ENCODE measurements around the gene TPPP2.
"Not testable (repeated sequence)": the region's sequence is repeated elsewhere in the genome, so short reads cannot be mapped to it uniquely, and the experiment has no call there.

TPPP2 gene

DNA sequence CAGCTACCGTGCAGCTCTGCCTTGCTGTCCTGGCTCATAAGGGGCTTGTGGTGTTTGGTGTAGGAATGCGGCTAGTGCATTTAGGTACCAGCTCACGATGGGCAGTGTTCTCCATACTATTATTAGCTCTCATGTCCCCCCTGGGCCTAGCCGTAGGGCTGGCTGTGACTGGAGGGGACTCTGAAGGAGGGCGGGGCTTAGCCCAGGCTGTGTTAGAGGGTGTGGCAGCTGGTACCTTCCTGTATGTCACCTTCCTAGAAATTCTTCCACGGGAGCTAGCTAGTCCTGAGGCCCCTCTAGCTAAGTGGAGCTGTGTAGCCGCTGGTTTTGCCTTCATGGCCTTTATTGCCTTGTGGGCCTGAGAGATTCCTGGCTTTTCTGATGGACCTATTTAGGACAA, 28.8 kb upstream of the TPPP2 start:
- Histone ChIP-seq H3K79me2 (no peaks in the 10 kb centered on the region), H3K27ac (peak overlapping the region; percentile 8), H3K4me1 (peaks cover 48% of the 10 kb centered on the region), H3K9ac (no peak overlapping the region), H3K4me2 (ENCODE audit: low read length) (no peak overlapping the region), H3K4me3 (ENCODE audit: low read depth, low read length) (no peak overlapping the region), H3K36me3 (ENCODE audit: control insufficient read depth, insufficient read depth, low read length) (no peaks in the 10 kb centered on the region), H3K9me3 (ENCODE audit: control insufficient read depth, low read length) (no peaks in the 10 kb centered on the region), H2AFZ (no peak overlapping the region), H3K27me3 (ENCODE audit: control insufficient read depth, insufficient read depth, low read length) (no peaks in the 10 kb centered on the region)
- no peak for TF ChIP-seq CTCF (IDR thresholded peaks at IDR 0.05)

DNA sequence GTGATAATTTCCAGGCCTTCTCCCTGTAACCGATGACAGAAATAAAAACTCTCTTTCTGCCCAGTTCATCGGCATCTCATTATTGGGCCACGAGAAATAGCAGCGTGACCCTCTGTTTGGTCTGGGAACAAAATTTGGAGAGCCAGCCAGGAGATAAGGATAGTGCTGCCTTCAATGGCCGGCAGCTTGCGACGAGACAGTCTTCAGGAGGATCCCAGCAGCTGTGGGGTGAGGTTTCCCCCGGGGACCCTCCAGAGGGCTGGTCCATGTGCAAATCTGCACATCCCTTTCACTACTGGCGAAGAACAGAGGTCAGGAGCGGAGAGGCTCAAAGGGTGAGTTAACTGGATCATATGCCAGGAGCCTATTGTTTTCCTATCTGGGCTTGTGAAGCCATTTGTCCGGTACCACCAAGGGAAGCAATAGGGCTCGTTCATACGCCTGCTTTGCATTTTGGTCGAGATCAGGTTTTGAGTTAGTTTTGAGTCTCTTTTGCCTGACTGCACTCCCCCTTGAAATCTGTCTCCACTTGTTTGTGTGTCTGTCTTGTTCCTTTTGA, 26.1 kb upstream of the TPPP2 start:
- Histone ChIP-seq H3K36me3 (ENCODE audit: control insufficient read depth, insufficient read depth, low read length) (no peaks in the 10 kb centered on the region), H3K9ac (no peak overlapping the region), H3K27me3 (ENCODE audit: control insufficient read depth, insufficient read depth, low read length) (no peaks in the 10 kb centered on the region), H3K4me3 (ENCODE audit: low read depth, low read length) (no peak overlapping the region), H3K79me2 (no peaks in the 10 kb centered on the region), H2AFZ (peak overlapping the region; percentile 89), H3K9me3 (ENCODE audit: control insufficient read depth, low read length) (no peaks in the 10 kb centered on the region), H3K27ac (peak overlapping the region; percentile 88), H3K4me2 (ENCODE audit: low read length) (no peak overlapping the region), H3K4me1 (peaks cover 43% of the 10 kb centered on the region)
- TF ChIP-seq CTCF (IDR thresholded peaks at IDR 0.05): no peak

GRCh38 chr14:21009721-21010120, 20.3 kb upstream of the TPPP2 start:
- not testable (repeated sequence) for H3K79me2 ChIP-seq; H3K36me3 ChIP-seq (ENCODE audit: control insufficient read depth, insufficient read depth, low read length); H3K4me3 ChIP-seq (ENCODE audit: low read depth, low read length); H3K4me1 ChIP-seq; H3K9ac ChIP-seq; H3K9me3 ChIP-seq (ENCODE audit: control insufficient read depth, low read length); H3K27me3 ChIP-seq (ENCODE audit: control insufficient read depth, insufficient read depth, low read length); H3K27ac ChIP-seq; H3K4me2 ChIP-seq (ENCODE audit: low read length)
- peak overlapping the region; percentile 1 for H2AFZ ChIP-seq

- TF ChIP-seq CTCF (IDR thresholded peaks at IDR 0.05): no peak
- no peak overlapping the region for H2AFZ ChIP-seq
These were observed 18.9 kb upstream of the TPPP2 start for GRCh38 chr14:21011136-21011535.

GRCh38 chr14:21014761-21015190, 15.2 kb upstream of the TPPP2 start:
- Histone ChIP-seq H3K9me3 (ENCODE audit: control insufficient read depth, low read length) (no peaks in the 10 kb centered on the region), H3K4me2 (ENCODE audit: low read length) (no peak overlapping the region), H2AFZ (no peak overlapping the region), H3K27me3 (ENCODE audit: control insufficient read depth, insufficient read depth, low read length) (no peaks in the 10 kb centered on the region), H3K27ac (no peak overlapping the region), H3K4me1 (peaks cover 3% of the 10 kb centered on the region), H3K4me3 (ENCODE audit: low read depth, low read length) (no peak overlapping the region), H3K9ac (no peak overlapping the region), H3K79me2 (no peaks in the 10 kb centered on the region), H3K36me3 (ENCODE audit: control insufficient read depth, insufficient read depth, low read length) (no peaks in the 10 kb centered on the region)
- peak; percentile 98 for TF ChIP-seq CTCF (IDR thresholded peaks at IDR 0.05)

More at GRCh38 chr14:21011136-21011535, 18.9 kb upstream of the TPPP2 start:
- Histone ChIP-seq H3K79me2 (no peaks in the 10 kb centered on the region), H3K9ac (no peak overlapping the region), H3K9me3 (ENCODE audit: control insufficient read depth, low read length) (no peaks in the 10 kb centered on the region), H3K4me1 (peaks cover 3% of the 10 kb centered on the region), H3K27me3 (ENCODE audit: control insufficient read depth, insufficient read depth, low read length) (no peaks in the 10 kb centered on the region), H3K36me3 (ENCODE audit: control insufficient read depth, insufficient read depth, low read length) (no peaks in the 10 kb centered on the region), H3K4me2 (ENCODE audit: low read length) (no peak overlapping the region), H3K4me3 (ENCODE audit: low read depth, low read length) (no peak overlapping the region), H3K27ac (no peak overlapping the region)

Measured in parathyroid adenoma (tissue), 2 donors.